Naive thymus-derived CD4-positive, alpha-beta T cell (primary cell): ENCODE measurements around the gene SYT2. TPM values are rescaled to one million over a fixed set of nuclear protein-coding genes. Genes with fewer than 3 reads are reported as not detected.
"Not testable (repeated sequence)": the region's sequence is repeated elsewhere in the genome, so short reads cannot be mapped to it uniquely, and the experiment has no call there.

ENCODE experiments used
- ATAC-seq: fragments of 150-1000 bp; cut with Tn5 transposase; 2 replicates; pipeline ENCODE4 v1.10.0; 2021; ENCODE audit warnings: mild to moderate bottlenecking, moderate library complexity
- CTCF ChIA-PET: fragments of 350-600 bp; sonication (Branson Sonifier 250); formaldehyde crosslinking; loops from one replicate; lab custom pipeline; 2021; ENCODE audit warnings: antibody characterized with exemption; lab: Charles Lee
- POLR2A ChIA-PET: fragments of 350-600 bp; sonication (Branson Sonifier 250); formaldehyde crosslinking; loops from one replicate; lab custom pipeline; 2021; ENCODE audit warnings: antibody characterized with exemption, inconsistent platforms; lab: Charles Lee
- DNase-seq, 9 donors: peaks; one replicate each; pipeline versions ENCODE4 v3.0.0 to v3.0.0-alpha.2; 2020 to 2022; ENCODE audit warnings: mixed read lengths in 1 of 9
- H3K27ac ChIP-seq: one replicate; pipeline ENCODE4 v1.7.0; 2013; ENCODE audit warnings: mild to moderate bottlenecking, low read depth, low read length, moderate library complexity
- H3K27me3 ChIP-seq, 2 donors: one replicate each; pipeline ENCODE4 v1.7.0; 2013; ENCODE audit warnings: low read length in 2 of 2, mild to moderate bottlenecking in 2 of 2, moderate library complexity in 2 of 2; ENCODE audit not compliant: control insufficient read depth in 2 of 2, insufficient read depth in 2 of 2
- H3K36me3 ChIP-seq, 3 experiments: 1 replicate in 2 of 3; 2 replicates in 1 of 3; pipeline ENCODE4 v1.7.0; 2013; ENCODE audit warnings: low read length in 3 of 3, mild to moderate bottlenecking in 3 of 3, moderate library complexity in 1 of 3; ENCODE audit not compliant: insufficient read depth in 3 of 3, control insufficient read depth in 2 of 3
- H3K4me1 ChIP-seq, 2 donors: one replicate each; pipeline ENCODE4 v1.7.0; 2013; ENCODE audit warnings: low read length in 2 of 2, mild to moderate bottlenecking in 2 of 2, moderate library complexity in 1 of 2; ENCODE audit not compliant: control insufficient read depth in 2 of 2, insufficient read depth in 2 of 2
- H3K4me3 ChIP-seq: 2 replicates; pipeline ENCODE4 v1.7.0; 2013; ENCODE audit warnings: mild to moderate bottlenecking, low read length
- H3K9me3 ChIP-seq, 3 experiments: 1 replicate in 2 of 3; 2 replicates in 1 of 3; pipeline ENCODE4 v1.7.0; 2013; ENCODE audit warnings: low read length in 3 of 3; ENCODE audit not compliant: control insufficient read depth in 2 of 3
- H3K27ac Mint-ChIP-seq, 9 donors: one replicate each; pipeline ENCODE4 v1.8.0; 2020 to 2022; ENCODE audit warnings: mixed read lengths in 9 of 9, mild to moderate bottlenecking in 8 of 9, moderate library complexity in 5 of 9, inconsistent platforms in 2 of 9
- H3K27me3 Mint-ChIP-seq, 5 donors: one replicate each; pipeline ENCODE4 v1.8.0; 2021 to 2022; ENCODE audit warnings: mixed read lengths in 5 of 5, mild to moderate bottlenecking in 1 of 5
- H3K36me3 Mint-ChIP-seq, 5 donors: one replicate each; pipeline ENCODE4 v1.8.0; 2020 to 2022; ENCODE audit warnings: mixed read lengths in 5 of 5, mild to moderate bottlenecking in 3 of 5, inconsistent platforms in 1 of 5
- H3K4me1 Mint-ChIP-seq, 7 donors: one replicate each; pipeline ENCODE4 v1.8.0; 2020 to 2022; ENCODE audit warnings: mixed read lengths in 7 of 7, mild to moderate bottlenecking in 3 of 7, inconsistent platforms in 1 of 7
- H3K4me3 Mint-ChIP-seq, 10 donors: one replicate each; pipeline ENCODE4 v1.8.0; 2020 to 2022; ENCODE audit warnings: mild to moderate bottlenecking in 10 of 10, mixed read lengths in 10 of 10, moderate library complexity in 6 of 10, inconsistent platforms in 2 of 10
- H3K9me3 Mint-ChIP-seq, 11 donors: one replicate each; pipeline ENCODE4 v1.8.0; 2020 to 2022; ENCODE audit warnings: mixed read lengths in 11 of 11, mild to moderate bottlenecking in 4 of 11, inconsistent platforms in 1 of 11, moderate library complexity in 1 of 11
- intact Hi-C, 2 donors: fragments of 100-400 bp; cut with micrococcal nuclease; formaldehyde crosslinking; loops; one replicate each; pipeline ENCODE4 v1.15.1; 2023
- polyA plus RNA-seq, 2 donors: library from polyadenylated mRNA; unstranded; fragments of 300-500 nt; fragmentation: Illumina TruSeq; gene quantifications; one replicate each; pipeline ENCODE4 v1.2.3, GENCODE V29; 2021
- total RNA-seq, 6 experiments: library from RNA in 5 of 6; stranded (reverse) in 5 of 6; gene quantifications; 1 replicate in 5 of 6; 2 replicates in 1 of 6; pipeline ENCODE4 v1.2.3 and lab custom pipeline; 2021 to 2026

The SYT2 gene
- total and polyA plus RNA-seq, 7 experiments from 2014 or later, result 0.02 TPM; not detected in 6

- ATAC-seq (no peak), DNase-seq (no peak)
- no peaks in the 10 kb centered on the region for H3K4me1 ChIP-seq
- no peaks in the 10 kb centered on the region for H3K27me3 ChIP-seq
- H3K27ac ChIP-seq, result no peak overlapping the region
- peaks cover 0 to 3% (median 0%) of the 10 kb centered on the region in 3 experiments for H3K36me3 ChIP-seq
- POLR2A ChIA-PET, result no interaction called here
- no peaks in the 10 kb centered on the region for H3K9me3 Mint-ChIP-seq
- peaks cover 0 to 10% (median 0%) of the 10 kb centered on the region in 7 donors for H3K4me1 Mint-ChIP-seq
- no peaks in the 10 kb centered on the region for H3K27me3 Mint-ChIP-seq
- H3K27ac Mint-ChIP-seq, result no peak overlapping the region
- no peak overlapping the region for H3K4me3 Mint-ChIP-seq
- H3K4me3 ChIP-seq, result no peak overlapping the region
- peaks cover under 1 to 25% (median 10%) of the 10 kb centered on the region in 5 donors for H3K36me3 Mint-ChIP-seq
- CTCF ChIA-PET, result no interaction called here
- intact Hi-C loops, result no loop called here
- no peaks in the 10 kb centered on the region for H3K9me3 ChIP-seq
These were observed 124.0 kb downstream of the SYT2 start for GRCh38 chr1:202586018-202586821.

- no peaks in the 10 kb centered on the region for H3K9me3 Mint-ChIP-seq
- intact Hi-C loops, result no loop called here
- Histone ChIP-seq H3K27ac (no peak overlapping the region), H3K4me3 (no peak overlapping the region), H3K36me3 (peaks cover 0 to 10% (median 0%) of the 10 kb centered on the region in 3 experiments), H3K27me3 (no peaks in the 10 kb centered on the region), H3K9me3 (no peaks in the 10 kb centered on the region), H3K4me1 (no peaks in the 10 kb centered on the region)
- POLR2A ChIA-PET, result no interaction called here
- H3K4me3 Mint-ChIP-seq, result no peak overlapping the region
- no peaks in the 10 kb centered on the region for H3K27me3 Mint-ChIP-seq
- H3K4me1 Mint-ChIP-seq, result peaks cover 0 to 10% (median 0%) of the 10 kb centered on the region in 7 donors
- H3K36me3 Mint-ChIP-seq, result peaks cover 6 to 31% (median 16%) of the 10 kb centered on the region in 5 donors
- ATAC-seq, result no peak
- no peak overlapping the region for H3K27ac Mint-ChIP-seq
- DNase-seq, result no peak
- CTCF ChIA-PET, result no interaction called here
These were observed 124.7 kb downstream of the SYT2 start for GRCh38 chr1:202585590-202585933.

GRCh38 chr1:202584707-202585589 is 125.3 kb downstream of the SYT2 start:
- H3K27ac Mint-ChIP-seq, result no peak overlapping the region
- Histone ChIP-seq H3K9me3 (no peaks in the 10 kb centered on the region), H3K27ac (no peak overlapping the region), H3K36me3 (peaks cover 0 to 14% (median 0%) of the 10 kb centered on the region in 3 experiments), H3K4me3 (no peak overlapping the region), H3K27me3 (no peaks in the 10 kb centered on the region), H3K4me1 (no peaks in the 10 kb centered on the region)
- no peaks in the 10 kb centered on the region for H3K9me3 Mint-ChIP-seq
- no peaks in the 10 kb centered on the region for H3K27me3 Mint-ChIP-seq
- peaks cover 0 to 10% (median 0%) of the 10 kb centered on the region in 7 donors for H3K4me1 Mint-ChIP-seq
- POLR2A ChIA-PET, result no interaction called here
- CTCF ChIA-PET, result interaction anchor here (0.7 kb wide), 1 partner anchor 13 kb away, joined by 7 read pairs; no protein-coding TSS in a partner anchor
- H3K4me3 Mint-ChIP-seq, result no peak overlapping the region
- ATAC-seq (no peak), DNase-seq (no peak)
- intact Hi-C loops, result no loop called here
- H3K36me3 Mint-ChIP-seq, result peaks cover 6 to 37% (median 23%) of the 10 kb centered on the region in 5 donors

- H3K27me3 Mint-ChIP-seq, DNase-seq, H3K4me1 ChIP-seq, H3K4me3 Mint-ChIP-seq, H3K27ac Mint-ChIP-seq, H3K27ac ChIP-seq, POLR2A ChIA-PET, H3K4me3 ChIP-seq, ATAC-seq, H3K9me3 ChIP-seq, H3K9me3 Mint-ChIP-seq, H3K27me3 ChIP-seq, intact Hi-C loops, H3K4me1 Mint-ChIP-seq: not testable (repeated sequence)
- H3K36me3 ChIP-seq, result peaks cover 0 to 14% (median 0%) of the 10 kb centered on the region in 3 experiments
- peaks cover 6 to 33% (median 24%) of the 10 kb centered on the region in 5 donors for H3K36me3 Mint-ChIP-seq
- CTCF ChIA-PET, result interaction anchor here (1.1 kb wide), 1 partner anchor 8 kb away, joined by 4 read pairs; no protein-coding TSS in a partner anchor
These were observed 127.9 kb downstream of the SYT2 start for GRCh38 chr1:202582350-202582749.

GRCh38 chr1:202580619-202581018 is 129.6 kb downstream of the SYT2 start:
- H3K4me3 ChIP-seq, result no peak overlapping the region
- intact Hi-C loops, result no loop called here
- Mint-ChIP-seq H3K4me1 (no peaks in the 10 kb centered on the region), H3K4me3 (no peak overlapping the region), H3K27me3 (no peaks in the 10 kb centered on the region), H3K36me3 (peaks cover 6 to 31% (median 24%) of the 10 kb centered on the region in 5 donors), H3K27ac (no peak overlapping the region), H3K9me3 (no peaks in the 10 kb centered on the region)
- DNase-seq (no peak), ATAC-seq (no peak)
- H3K4me1 ChIP-seq, result no peaks in the 10 kb centered on the region
- no peaks in the 10 kb centered on the region for H3K9me3 ChIP-seq
- peaks cover 0 to 14% (median 0%) of the 10 kb centered on the region in 3 experiments for H3K36me3 ChIP-seq
- H3K27me3 ChIP-seq, result no peaks in the 10 kb centered on the region
- CTCF ChIA-PET, result no interaction called here
- no peak overlapping the region for H3K27ac ChIP-seq
- POLR2A ChIA-PET, result interaction anchor here (0.7 kb wide), 1 partner anchor 564 kb away, joined by 3 read pairs; no protein-coding TSS in a partner anchor

- intact Hi-C loops, result no loop called here
- H3K4me1 Mint-ChIP-seq, result peaks cover 0 to under 1% (median 0%) of the 10 kb centered on the region in 7 donors
- Histone ChIP-seq H3K4me1 (no peaks in the 10 kb centered on the region), H3K36me3 (peaks cover 0 to 14% (median 0%) of the 10 kb centered on the region in 3 experiments), H3K27ac (no peak overlapping the region), H3K9me3 (no peaks in the 10 kb centered on the region), H3K27me3 (no peaks in the 10 kb centered on the region), H3K4me3 (no peak overlapping the region)
- DNase-seq (no peak), ATAC-seq (no peak)
- H3K9me3 Mint-ChIP-seq, result no peaks in the 10 kb centered on the region
- H3K36me3 Mint-ChIP-seq, result peaks cover 6 to 39% (median 29%) of the 10 kb centered on the region in 5 donors
- no peak overlapping the region for H3K27ac Mint-ChIP-seq
- CTCF ChIA-PET, result no interaction called here
- POLR2A ChIA-PET, result no interaction called here
- no peak overlapping the region for H3K4me3 Mint-ChIP-seq
- no peaks in the 10 kb centered on the region for H3K27me3 Mint-ChIP-seq
These were observed 130.4 kb downstream of the SYT2 start for GRCh38 chr1:202579806-202580205.
